SK-N-SH treated with all-trans-retinoic acid at 6 μM for 48 hours (cell line): ENCODE results near the gene ACO1.

Experiments used
- RARB ChIP-seq: fragments of 250-450 bp; sonication (Bioruptor Pico); IDR thresholded peaks from 2 replicates; pipeline ENCODE4 v1.8.0; 2021; ENCODE audit warnings: mild to moderate bottlenecking, moderate library complexity
- SNAI2 ChIP-seq: fragments of 250-450 bp; sonication (Bioruptor Pico); IDR thresholded peaks from 2 replicates; pipeline ENCODE4 v1.5.0; 2020; ENCODE audit warnings: mild to moderate bottlenecking, moderate library complexity
- TOX ChIP-seq: fragments of 250-450 bp; sonication (Bioruptor Pico); IDR thresholded peaks from 2 replicates; pipeline ENCODE4 v1.8.0; 2021; ENCODE audit warnings: mild to moderate bottlenecking, moderate library complexity, borderline replicate concordance
- TF ChIP-seq, protein P1 (sequence below): fragments of 250-450 bp; sonication (Bioruptor Pico); IDR thresholded peaks from 2 replicates; pipeline ENCODE4 v1.8.0; 2020; ENCODE audit warnings: mild to moderate bottlenecking, moderate library complexity, borderline replicate concordance
- TF ChIP-seq, protein P2 (sequence below): fragments of 250-450 bp; sonication (Bioruptor Pico); IDR thresholded peaks from 2 replicates; pipeline ENCODE4 v1.5.1; 2021; ENCODE audit warnings: mild to moderate bottlenecking, moderate library complexity

DNA sequence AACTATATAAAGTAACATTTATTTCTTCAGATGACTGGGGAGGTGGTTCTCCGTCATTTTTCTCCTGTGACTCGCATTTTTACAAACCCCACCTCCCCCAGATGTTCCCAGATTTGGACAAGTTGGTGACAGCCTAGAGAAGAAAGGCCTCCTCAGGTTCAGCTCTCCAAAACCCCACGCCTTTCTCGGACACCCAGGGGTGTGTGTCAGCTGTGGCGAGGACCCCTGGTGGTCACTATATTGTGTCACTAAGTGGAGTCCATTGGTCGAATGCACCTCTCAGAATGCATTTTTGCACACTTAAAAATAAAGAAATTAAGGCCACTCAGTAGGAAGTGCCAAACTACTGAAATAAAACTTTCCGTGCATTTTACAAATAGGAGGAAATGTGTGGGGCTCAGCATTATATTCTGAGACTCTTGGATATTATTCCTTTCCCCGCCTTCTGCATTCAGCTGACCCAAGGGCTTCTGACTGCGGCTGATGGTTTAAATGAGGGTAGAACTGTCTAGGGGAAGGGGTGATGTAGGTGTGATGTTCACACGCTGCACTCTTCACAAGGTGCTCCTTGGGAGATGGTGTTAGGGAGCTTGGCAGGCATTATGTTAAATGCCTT lies 47.6 kb downstream of the ACO1 start:
- TF ChIP-seq, protein P1, sequence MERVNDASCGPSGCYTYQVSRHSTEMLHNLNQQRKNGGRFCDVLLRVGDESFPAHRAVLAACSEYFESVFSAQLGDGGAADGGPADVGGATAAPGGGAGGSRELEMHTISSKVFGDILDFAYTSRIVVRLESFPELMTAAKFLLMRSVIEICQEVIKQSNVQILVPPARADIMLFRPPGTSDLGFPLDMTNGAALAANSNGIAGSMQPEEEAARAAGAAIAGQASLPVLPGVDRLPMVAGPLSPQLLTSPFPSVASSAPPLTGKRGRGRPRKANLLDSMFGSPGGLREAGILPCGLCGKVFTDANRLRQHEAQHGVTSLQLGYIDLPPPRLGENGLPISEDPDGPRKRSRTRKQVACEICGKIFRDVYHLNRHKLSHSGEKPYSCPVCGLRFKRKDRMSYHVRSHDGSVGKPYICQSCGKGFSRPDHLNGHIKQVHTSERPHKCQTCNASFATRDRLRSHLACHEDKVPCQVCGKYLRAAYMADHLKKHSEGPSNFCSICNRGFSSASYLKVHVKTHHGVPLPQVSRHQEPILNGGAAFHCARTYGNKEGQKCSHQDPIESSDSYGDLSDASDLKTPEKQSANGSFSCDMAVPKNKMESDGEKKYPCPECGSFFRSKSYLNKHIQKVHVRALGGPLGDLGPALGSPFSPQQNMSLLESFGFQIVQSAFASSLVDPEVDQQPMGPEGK, result no peak
- TF ChIP-seq, protein P2, sequence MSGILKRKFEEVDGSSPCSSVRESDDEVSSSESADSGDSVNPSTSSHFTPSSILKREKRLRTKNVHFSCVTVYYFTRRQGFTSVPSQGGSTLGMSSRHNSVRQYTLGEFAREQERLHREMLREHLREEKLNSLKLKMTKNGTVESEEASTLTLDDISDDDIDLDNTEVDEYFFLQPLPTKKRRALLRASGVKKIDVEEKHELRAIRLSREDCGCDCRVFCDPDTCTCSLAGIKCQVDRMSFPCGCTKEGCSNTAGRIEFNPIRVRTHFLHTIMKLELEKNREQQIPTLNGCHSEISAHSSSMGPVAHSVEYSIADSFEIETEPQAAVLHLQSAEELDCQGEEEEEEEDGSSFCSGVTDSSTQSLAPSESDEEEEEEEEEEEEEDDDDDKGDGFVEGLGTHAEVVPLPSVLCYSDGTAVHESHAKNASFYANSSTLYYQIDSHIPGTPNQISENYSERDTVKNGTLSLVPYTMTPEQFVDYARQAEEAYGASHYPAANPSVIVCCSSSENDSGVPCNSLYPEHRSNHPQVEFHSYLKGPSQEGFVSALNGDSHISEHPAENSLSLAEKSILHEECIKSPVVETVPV (CRISPR knock-in tag), result no peak
- TF ChIP-seq SNAI2 (CRISPR knock-in tag) (no peak), TOX (CRISPR knock-in tag) (no peak), RARB (CRISPR knock-in tag) (no peak)
